GOT3 (cell line): ENCODE results near the gene CDC42EP1.

ENCODE experiments used
- DNase-seq: peaks from one replicate; lab custom pipeline; 2025; ENCODE audit warnings: mixed read lengths; lab: John Stamatoyannopoulos, UW

CDC42EP1 gene

DNA sequence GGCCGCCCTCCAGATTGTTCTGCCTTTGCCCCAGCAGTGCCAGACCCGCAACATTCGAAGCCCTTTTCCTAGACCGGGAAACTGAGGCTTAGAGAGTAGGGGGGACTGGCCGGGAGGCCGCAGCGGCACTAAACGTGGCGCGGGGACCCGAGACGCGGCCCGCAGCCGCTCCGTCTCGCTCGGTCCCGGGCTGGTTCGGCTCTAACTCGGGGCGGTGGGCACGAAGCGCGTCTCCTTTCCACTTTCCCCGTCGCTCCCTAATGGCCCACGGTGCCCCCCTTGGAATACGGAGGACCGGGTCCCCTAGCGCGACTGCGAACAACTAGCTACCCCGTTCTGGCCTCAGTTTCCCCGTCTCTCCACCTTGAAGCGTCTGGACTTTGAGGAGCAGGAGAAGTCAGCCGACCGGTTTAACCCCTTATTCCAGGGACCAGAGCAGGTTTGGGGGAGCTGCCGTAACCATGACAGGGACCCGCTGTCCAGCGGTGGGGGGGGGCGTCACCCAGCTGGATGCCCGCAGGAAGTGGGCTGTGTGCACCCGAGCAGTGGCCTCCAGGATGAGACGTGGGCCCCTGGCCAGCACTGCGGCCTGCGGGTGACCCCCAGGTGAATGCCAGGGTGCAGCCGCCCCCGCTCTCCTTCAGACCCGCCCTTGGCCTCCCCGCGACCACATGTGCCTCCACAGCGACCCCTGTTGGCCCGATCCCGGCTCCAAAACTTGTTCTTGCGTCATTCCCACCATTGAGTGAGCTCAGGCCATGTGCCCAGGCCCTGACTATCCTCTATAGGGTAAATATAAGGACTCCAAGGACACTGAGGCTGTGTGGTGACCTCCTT is 1.1 kb downstream of the CDC42EP1 start:
- peak; percentile 30 for DNase-seq

DNA sequence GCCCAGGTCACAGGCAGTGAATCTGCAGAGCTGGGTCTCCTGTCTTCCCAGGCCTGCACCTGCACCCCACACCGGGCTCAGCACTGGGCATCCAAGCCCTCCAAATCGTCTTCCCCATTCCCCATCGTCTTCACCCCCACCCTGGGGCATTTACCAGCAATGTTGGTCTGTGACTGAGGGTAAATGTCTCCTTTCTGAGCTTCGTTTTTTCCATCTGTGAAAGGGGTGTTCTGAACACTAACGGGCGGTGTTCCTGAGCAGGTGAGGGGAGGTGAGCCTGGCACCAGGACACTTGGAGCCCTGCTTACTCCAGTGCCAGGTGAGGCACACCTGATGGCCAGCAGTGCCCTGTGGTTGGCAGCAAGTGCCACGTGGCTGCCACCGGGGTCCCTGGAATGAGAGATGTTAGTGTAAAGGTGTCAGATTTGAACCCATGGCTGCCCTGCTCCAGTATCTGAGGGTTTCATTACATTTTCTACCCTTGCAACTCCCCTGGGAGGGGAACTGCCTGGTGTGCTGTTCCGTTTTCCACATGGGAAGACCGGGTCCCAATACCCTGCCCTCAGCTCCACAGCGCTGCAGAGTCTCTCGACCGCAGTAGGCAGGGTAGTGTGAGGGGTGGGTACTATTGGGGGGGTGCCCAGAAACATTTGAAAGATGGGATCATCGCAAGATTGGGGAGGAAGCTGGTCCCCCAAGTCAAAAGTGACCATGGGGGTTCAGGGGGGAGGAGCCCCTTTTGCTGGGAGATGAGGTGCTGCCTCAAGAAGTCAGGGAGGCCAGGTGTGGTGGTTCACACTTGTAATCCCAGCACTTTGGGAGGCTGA is 2.0 kb downstream of the CDC42EP1 start:
- DNase-seq, result no peak

DNA sequence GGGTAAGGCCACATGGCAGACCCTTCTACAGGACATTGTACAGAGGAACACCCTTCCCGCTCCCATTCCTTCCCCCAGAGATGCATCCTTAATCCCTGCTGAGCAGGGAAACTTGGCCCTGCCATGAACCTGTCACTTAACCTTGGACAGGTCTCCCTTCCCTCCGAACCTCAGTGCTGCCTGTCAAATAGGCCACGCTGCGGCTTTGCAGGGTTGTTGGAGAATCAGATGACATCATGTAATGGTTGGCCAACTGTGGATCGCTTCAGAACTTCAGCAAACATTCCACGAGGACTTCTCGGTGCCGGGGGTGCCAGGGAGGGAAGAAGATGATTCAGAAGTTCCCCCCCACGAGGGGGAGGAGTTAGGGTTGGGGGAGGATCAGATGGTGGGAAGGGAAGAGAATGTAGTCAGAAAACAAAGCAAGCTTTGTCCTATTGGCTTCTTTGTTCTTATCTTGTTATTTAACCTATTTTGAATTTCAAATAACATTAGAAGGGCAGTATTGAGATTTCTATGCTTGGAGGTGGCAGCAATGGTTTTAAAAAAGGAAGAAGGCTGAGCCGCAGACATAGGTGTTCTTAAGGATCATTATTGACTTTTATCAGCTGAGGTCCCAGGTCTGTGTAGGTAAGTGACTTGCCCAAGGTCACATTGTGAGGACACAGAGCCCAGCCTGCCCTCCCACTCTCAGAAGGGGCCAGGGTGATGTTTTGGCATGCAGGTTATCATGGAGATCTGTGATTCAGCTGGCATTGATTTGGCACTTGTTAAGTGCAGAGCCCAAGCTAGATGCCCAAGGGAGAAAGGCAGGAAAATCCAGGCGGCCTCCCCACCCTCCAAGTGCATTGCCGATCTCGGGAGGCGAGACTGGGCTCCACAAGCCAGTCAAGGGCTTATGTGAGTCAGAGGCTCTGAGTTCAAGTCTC is 3.1 kb downstream of the CDC42EP1 start:
- DNase-seq, result peak; percentile 27

DNA sequence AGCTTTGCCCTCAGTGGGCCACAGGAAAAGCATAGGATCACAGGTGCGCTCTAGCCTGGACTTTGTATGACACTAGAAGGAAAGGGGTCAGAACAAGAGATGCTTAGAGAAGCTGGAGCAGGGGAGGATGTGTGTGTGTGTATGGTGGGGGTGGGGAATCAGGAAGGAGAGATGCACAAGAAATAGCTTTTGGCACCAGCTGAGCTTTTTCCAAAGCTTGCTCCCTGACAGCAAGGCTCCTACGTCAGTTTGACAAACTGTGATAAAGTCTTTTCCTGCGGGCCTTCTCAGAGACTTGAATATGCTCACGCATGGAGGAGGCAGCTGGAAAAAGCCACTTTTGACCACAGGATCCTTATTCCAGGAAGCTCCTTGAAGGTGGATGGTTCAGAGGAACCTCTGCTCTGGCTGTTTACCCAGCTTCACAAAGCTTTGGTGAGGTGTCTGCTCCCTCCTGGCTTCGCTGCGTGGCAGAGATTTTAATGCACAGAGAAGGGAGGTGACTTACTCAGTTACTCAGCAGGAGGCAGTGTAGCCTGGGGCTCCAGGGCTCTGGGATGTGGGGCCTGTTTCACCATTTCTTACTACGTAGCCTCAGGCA is 3.9 kb downstream of the CDC42EP1 start:
- DNase-seq, result no peak

- no peak for DNase-seq
Observed at GRCh38 chr22:37565830-37566229, 5.5 kb downstream of the CDC42EP1 start.

DNA sequence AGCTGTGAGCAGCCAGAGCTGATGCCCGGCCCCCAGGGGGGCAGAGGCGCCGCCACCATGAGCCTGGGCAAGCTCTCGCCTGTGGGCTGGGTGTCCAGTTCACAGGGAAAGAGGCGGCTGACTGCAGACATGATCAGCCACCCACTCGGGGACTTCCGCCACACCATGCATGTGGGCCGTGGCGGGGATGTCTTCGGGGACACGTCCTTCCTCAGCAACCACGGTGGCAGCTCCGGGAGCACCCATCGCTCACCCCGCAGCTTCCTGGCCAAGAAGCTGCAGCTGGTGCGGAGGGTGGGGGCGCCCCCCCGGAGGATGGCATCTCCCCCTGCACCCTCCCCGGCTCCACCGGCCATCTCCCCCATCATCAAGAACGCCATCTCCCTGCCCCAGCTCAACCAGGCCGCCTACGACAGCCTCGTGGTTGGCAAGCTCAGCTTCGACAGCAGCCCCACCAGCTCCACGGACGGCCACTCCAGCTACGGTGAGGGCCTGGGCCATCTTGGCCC is 6.1 kb downstream of the CDC42EP1 start:
- DNase-seq, result no peak

DNA sequence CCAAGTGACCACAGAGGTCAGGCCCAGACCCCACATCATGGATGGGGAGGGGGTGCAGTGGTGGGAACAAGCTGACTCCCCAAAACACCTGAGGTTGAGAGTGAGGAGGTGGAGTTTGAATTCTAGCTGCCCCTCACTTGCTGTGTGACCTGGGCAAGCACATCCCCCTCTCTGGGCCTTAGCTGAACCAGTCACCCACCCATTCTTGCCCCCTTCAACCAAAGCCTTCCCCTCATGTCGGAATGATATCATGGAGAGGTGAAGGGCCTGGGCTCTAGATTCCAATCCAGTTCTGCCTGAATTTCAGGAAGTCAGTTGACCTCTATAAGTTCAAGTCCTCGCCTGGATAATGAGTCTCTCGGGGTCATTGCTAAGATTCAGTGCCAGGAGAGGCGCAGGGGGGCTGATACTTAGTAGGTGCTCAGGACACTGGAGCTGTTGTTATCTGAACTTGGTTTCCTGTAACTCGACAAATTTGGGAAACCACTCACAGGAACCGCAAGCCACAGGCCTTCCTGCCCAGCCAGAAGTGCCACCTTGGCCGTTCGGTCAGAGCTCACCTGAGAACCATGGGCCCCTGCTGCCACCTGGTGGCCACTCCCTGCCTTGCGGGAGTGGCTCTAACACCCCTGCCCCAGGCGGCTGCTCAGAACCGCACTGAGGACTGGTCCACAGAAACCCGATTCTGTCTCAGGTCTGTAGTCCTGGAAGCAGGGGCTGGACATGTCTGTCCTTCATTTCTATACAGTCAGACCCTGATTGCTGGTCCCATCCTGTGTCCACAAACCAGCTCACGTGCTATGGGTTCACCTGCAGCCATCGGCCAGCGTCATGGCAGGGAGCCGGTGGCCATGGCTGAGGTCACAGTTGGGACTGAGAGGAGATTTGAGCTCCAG is 6.9 kb downstream of the CDC42EP1 start:
- DNase-seq, result no peak

GRCh38 chr22:37568012-37568411 is 7.7 kb downstream of the CDC42EP1 start:
- DNase-seq, result no peak

- DNase-seq, result no peak
Observed at GRCh38 chr22:37568448-37569008, 8.2 kb downstream of the CDC42EP1 start.

GRCh38 chr22:37569009-37569920 is 9.0 kb downstream of the CDC42EP1 start:
- no peak for DNase-seq

DNA sequence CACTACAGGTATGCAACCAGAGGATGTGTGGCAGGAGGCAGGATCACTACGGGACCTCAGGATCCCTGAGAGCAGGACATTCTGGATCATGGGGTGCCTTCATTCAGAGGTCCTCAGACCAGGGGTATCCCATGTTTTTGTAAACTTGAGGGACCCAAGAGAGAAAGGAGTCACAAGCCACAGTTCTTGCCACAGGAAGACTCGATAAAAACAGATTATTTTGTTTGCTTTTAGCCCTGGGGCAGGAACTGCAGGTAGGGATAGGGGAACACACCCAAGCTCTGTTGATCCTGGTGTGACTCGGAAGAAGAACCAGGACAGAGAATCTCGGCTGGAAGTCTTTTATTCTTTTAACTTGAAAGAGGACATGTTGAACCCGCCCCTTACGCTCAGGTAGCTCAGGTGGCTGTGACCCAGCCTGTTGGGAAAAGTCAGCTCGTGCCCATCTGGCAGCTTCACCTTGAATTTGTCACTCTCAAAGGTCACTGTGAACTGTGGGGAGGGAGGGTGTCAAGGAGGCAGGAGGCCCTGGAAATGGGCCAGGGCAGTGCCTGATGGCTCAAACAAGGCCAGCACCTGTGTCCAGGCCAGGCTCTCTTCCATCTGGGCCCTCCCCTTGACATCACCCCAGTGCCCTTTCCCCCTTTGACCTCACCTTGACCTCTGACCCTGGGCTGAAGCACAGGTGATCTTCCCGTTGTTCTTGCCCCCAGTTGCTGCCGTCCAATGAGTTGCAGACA is 9.8 kb downstream of the CDC42EP1 start:
- no peak for DNase-seq

GRCh38 chr22:37570661-37570976 is 10.3 kb downstream of the CDC42EP1 start:
- no peak for DNase-seq

GRCh38 chr22:37571258-37571991 is 11.1 kb downstream of the CDC42EP1 start:
- no peak for DNase-seq

- DNase-seq, result no peak
Observed at GRCh38 chr22:37571992-37572373, 11.7 kb downstream of the CDC42EP1 start.

DNA sequence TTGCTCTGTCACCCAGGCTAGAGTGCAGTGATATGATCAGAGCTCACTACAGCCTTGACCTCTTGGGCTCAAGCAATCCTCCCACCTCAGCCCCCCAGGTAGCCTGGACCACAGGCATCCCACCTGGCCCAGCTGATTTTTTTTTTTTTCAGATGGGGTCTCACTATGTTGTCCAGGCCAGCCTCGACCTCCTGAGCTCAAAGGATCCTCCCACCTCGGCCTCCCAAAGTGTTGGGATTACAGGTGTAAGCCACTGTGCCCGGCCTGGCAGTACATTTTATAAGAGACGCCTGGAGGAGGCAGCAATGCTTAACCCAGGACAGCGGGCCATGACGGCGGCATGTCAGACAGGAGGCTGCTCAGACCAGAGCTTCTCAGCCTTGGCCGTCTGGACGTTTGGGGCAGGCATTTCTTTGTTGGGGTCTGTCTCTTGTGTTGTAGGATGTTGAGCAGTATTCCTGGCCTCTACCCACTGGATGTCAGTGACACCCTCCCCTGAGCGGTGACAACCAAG is 15.3 kb downstream of the CDC42EP1 start:
- no peak for DNase-seq

- no peak for DNase-seq
Observed at GRCh38 chr22:37578002-37578401, 17.7 kb downstream of the CDC42EP1 start.

- DNase-seq, result no peak
Observed at GRCh38 chr22:37581504-37581903, 21.2 kb downstream of the CDC42EP1 start.
